Activated CD8-positive, alpha-beta T cell treated with anti-CD3 and anti-CD28 coated beads for 36 hours (primary cell): ENCODE data around the gene SRPK2. TPM values are rescaled to one million over a fixed set of nuclear protein-coding genes. Genes with fewer than 3 reads are reported as not detected.

Source experiments
- ATAC-seq: fragments of 200-7000 bp; cut with Tn5 transposase; one replicate; pipeline ENCODE4 v1.10.0; 2021; ENCODE audit warnings: mild to moderate bottlenecking, moderate library complexity
- CTCF ChIA-PET: fragments of 350-600 bp; sonication (Branson Sonifier 250); formaldehyde crosslinking; loops from one replicate; lab custom pipeline; 2021; ENCODE audit warnings: antibody characterized with exemption; lab: Charles Lee
- POLR2A ChIA-PET: fragments of 350-600 bp; sonication (Branson Sonifier 250); formaldehyde crosslinking; loops from one replicate; lab custom pipeline; 2021; ENCODE audit warnings: antibody characterized with exemption; lab: Charles Lee
- DNase-seq: peaks from one replicate; pipeline ENCODE4 v3.0.0-alpha.2; 2020
- H3K27ac Mint-ChIP-seq: one replicate; pipeline ENCODE4 v1.8.0; 2021; ENCODE audit warnings: mild to moderate bottlenecking, mixed read lengths
- H3K27me3 Mint-ChIP-seq: one replicate; pipeline ENCODE4 v1.8.0; 2021; ENCODE audit warnings: mixed read lengths
- H3K36me3 Mint-ChIP-seq: one replicate; pipeline ENCODE4 v1.8.0; 2021; ENCODE audit warnings: low read depth, mixed read lengths
- H3K4me1 Mint-ChIP-seq: one replicate; pipeline ENCODE4 v1.8.0; 2021; ENCODE audit warnings: low read depth, mixed read lengths
- H3K4me3 Mint-ChIP-seq: one replicate; pipeline ENCODE4 v1.8.0; 2021; ENCODE audit warnings: mild to moderate bottlenecking, moderate library complexity, mixed read lengths
- H3K9me3 Mint-ChIP-seq: one replicate; pipeline ENCODE4 v1.8.0; 2021; ENCODE audit warnings: mixed read lengths
- intact Hi-C: fragments of 100-400 bp; cut with micrococcal nuclease; formaldehyde crosslinking; loops from one replicate; pipeline ENCODE4 v1.10.0; 2022
- total RNA-seq, 2 experiments: library from RNA; stranded (reverse); gene quantifications; one replicate each; pipeline ENCODE4 v1.2.3, GENCODE V29; 2021
- TF ChIP-seq, protein P1 (sequence below): fragments of 200-600 bp; IDR thresholded peaks from one replicate; pipeline ENCODE4 v1.8.0; 2022; ENCODE audit warnings: antibody characterized with exemption, mild to moderate bottlenecking

Gene SRPK2
- total RNA-seq, 2 experiments from 2014 or later = 32.9 to 33.5 TPM

DNA sequence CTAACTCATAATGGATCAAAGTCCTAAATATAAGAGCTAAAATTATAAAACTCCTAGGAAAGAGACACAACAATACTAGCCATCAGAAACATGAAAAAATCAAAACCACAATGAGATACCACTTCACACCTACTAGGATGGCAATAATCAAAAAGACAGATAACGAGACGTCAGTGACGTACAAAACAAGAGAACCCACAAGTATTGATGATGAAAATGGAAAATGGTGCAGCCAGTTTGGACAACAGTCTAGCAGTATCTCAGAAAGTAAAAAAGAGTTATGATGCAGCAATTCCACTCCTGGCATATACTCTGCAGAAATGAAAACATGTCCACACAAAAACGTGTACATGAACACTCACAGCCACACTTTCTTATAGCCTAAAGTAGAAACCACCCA, 173.5 kb downstream of the SRPK2 start:
- H3K9me3 Mint-ChIP-seq = peaks cover 7% of the 10 kb centered on the region
- no peak for DNase-seq
- H3K4me3 Mint-ChIP-seq = no peak overlapping the region
- ATAC-seq = no peak
- H3K4me1 Mint-ChIP-seq = peaks cover 38% of the 10 kb centered on the region
- intact Hi-C loops = no loop called here
- ChIA-PET CTCF (no interaction called here), POLR2A (no interaction called here)
- peaks cover 5% of the 10 kb centered on the region for H3K36me3 Mint-ChIP-seq
- TF ChIP-seq, protein P1, sequence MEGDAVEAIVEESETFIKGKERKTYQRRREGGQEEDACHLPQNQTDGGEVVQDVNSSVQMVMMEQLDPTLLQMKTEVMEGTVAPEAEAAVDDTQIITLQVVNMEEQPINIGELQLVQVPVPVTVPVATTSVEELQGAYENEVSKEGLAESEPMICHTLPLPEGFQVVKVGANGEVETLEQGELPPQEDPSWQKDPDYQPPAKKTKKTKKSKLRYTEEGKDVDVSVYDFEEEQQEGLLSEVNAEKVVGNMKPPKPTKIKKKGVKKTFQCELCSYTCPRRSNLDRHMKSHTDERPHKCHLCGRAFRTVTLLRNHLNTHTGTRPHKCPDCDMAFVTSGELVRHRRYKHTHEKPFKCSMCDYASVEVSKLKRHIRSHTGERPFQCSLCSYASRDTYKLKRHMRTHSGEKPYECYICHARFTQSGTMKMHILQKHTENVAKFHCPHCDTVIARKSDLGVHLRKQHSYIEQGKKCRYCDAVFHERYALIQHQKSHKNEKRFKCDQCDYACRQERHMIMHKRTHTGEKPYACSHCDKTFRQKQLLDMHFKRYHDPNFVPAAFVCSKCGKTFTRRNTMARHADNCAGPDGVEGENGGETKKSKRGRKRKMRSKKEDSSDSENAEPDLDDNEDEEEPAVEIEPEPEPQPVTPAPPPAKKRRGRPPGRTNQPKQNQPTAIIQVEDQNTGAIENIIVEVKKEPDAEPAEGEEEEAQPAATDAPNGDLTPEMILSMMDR = no peak
- no peak overlapping the region for H3K27ac Mint-ChIP-seq
- no peaks in the 10 kb centered on the region for H3K27me3 Mint-ChIP-seq

DNA sequence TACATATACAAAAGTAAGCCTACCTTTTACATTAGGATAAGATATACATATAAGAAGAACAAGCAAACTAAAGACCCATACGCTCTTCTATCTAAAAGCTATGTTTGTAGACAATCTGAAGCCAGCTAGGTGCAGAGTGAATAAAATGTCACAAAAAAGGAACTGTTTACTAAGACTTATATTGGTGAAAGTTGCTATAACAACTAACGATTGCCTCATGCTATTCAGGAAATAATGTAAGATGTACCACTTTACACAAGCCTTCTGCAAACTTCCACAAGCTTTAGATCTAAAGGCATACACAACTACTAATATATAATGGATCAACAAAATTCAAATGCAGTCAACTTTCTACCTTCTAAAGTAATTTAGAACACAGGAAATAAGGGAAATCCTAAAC, 175.1 kb downstream of the SRPK2 start:
- Mint-ChIP-seq H3K9me3 (peaks cover 7% of the 10 kb centered on the region), H3K27ac (no peak overlapping the region), H3K4me3 (no peak overlapping the region), H3K36me3 (peaks cover 5% of the 10 kb centered on the region), H3K4me1 (peaks cover 48% of the 10 kb centered on the region), H3K27me3 (no peaks in the 10 kb centered on the region)
- TF ChIP-seq, protein P1 = no peak
- POLR2A ChIA-PET = interaction anchor here (0.6 to 1.0 kb wide), 2 partner anchors 174 to 320 kb away, joined by 3 read pairs; no protein-coding TSS in a partner anchor
- CTCF ChIA-PET = interaction anchor here (0.7 to 1.0 kb wide), 2 partner anchors 24 to 316 kb away, joined by 4 read pairs; no protein-coding TSS in a partner anchor
- DNase-seq (no peak), ATAC-seq (no peak)
- intact Hi-C loops = no loop called here

DNA sequence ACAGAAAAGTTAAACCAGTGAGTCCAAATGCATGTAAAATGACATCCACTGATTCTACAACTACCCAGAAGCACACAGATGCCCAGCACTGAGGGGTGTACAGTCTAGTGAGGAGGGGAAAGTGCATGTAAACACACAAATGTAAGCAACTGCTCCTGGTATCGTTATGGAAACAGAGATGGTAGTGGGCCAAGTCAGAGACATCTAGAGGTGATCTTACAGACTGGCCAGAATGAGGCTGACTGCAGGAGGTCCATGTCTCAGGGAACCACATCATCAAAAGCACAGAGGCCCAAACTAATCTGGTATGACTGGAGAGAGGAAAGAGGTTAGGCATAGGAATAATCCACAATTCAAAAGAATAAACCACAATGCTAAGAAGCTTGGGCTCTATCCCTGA, 176.5 kb downstream of the SRPK2 start:
- H3K4me1 Mint-ChIP-seq = peaks cover 61% of the 10 kb centered on the region
- no peak overlapping the region for H3K4me3 Mint-ChIP-seq
- ATAC-seq (no peak), DNase-seq (no peak)
- no peaks in the 10 kb centered on the region for H3K27me3 Mint-ChIP-seq
- POLR2A ChIA-PET = no interaction called here
- no peak overlapping the region for H3K27ac Mint-ChIP-seq
- intact Hi-C loops = no loop called here
- peaks cover 5% of the 10 kb centered on the region for H3K36me3 Mint-ChIP-seq
- CTCF ChIA-PET = no interaction called here
- peaks cover 7% of the 10 kb centered on the region for H3K9me3 Mint-ChIP-seq
- TF ChIP-seq, protein P1 = no peak

DNA sequence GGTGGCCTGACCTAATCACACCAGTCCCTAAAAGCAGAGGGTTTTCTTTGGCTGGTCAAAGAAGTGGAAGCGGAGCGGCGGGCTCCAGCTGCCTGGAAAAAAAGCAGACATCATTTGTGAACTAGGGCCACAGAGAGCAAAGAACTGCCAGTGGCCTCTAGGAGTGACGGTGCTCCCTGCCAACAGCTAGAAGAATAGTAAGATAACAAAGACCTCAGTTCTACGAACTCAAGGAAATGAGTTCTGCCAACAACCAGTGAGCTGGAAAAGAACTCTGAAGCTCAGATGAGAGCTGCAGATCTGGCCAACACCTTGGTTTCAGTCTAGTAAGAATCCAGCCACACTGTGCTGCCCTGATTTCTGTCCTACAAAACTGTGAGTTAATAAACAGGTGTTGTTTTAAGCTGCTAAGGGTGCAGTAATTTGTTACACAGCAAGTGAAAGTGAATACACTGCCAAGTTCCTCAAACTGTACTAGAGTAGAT, 178.0 kb downstream of the SRPK2 start:
- no peak overlapping the region for H3K4me3 Mint-ChIP-seq
- peaks cover 7% of the 10 kb centered on the region for H3K9me3 Mint-ChIP-seq
- ChIA-PET CTCF (interaction anchor here (2.0 kb wide), 1 partner anchor 57 kb away, joined by 6 read pairs; no protein-coding TSS in a partner anchor), POLR2A (no interaction called here)
- TF ChIP-seq, protein P1 = no peak
- peaks cover 5% of the 10 kb centered on the region for H3K36me3 Mint-ChIP-seq
- ATAC-seq (no peak), DNase-seq (peak; percentile 3)
- H3K27me3 Mint-ChIP-seq = no peaks in the 10 kb centered on the region
- peaks cover 74% of the 10 kb centered on the region for H3K4me1 Mint-ChIP-seq
- intact Hi-C loops = no loop called here
- H3K27ac Mint-ChIP-seq = peak overlapping the region; percentile 66

DNA sequence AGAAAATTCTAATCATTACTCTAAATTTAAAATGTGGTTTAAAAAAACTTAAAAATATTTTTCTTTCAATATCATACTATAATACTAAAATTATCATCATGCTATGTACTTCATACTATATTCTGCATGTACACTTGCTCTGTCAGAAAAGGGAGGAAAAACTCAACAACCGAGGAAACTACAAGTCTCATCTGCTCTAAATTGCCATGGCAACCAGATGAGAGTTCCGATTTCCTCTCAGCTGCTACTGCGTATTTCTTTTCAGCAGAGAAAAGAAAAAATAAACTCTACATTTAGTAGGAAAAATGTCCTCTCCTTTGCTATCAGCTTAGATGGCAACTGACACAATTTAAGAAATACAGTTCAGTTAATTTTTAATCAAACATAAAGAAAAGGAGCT, 178.9 kb downstream of the SRPK2 start:
- Mint-ChIP-seq H3K9me3 (peaks cover 7% of the 10 kb centered on the region), H3K27ac (peak overlapping the region; percentile 66), H3K4me1 (peaks cover 75% of the 10 kb centered on the region), H3K36me3 (peaks cover 1% of the 10 kb centered on the region), H3K27me3 (no peaks in the 10 kb centered on the region), H3K4me3 (peak overlapping the region; percentile 14)
- DNase-seq = peak; percentile 8
- POLR2A ChIA-PET = interaction anchor here (0.7 kb wide), 1 partner anchor 212 kb away, joined by 3 read pairs; no protein-coding TSS in a partner anchor
- intact Hi-C loops = no loop called here
- TF ChIP-seq, protein P1 = no peak
- CTCF ChIA-PET = interaction anchor here (0.9 to 2.0 kb wide), 5 partner anchors 8 to 74 kb away, joined by 3 to 6 read pairs (median 3); no protein-coding TSS in a partner anchor
- ATAC-seq = no peak
